NCI-H526 (cell line): ENCODE data around the gene RHOJ.
"Not testable (repeated sequence)": the region's sequence is repeated elsewhere in the genome, so short reads cannot be mapped to it uniquely, and the experiment has no call there.

Experiments used
- DNase-seq, 2 experiments: peaks; one replicate each; lab custom pipeline; 2025; lab: John Stamatoyannopoulos, UW

RHOJ gene

DNA sequence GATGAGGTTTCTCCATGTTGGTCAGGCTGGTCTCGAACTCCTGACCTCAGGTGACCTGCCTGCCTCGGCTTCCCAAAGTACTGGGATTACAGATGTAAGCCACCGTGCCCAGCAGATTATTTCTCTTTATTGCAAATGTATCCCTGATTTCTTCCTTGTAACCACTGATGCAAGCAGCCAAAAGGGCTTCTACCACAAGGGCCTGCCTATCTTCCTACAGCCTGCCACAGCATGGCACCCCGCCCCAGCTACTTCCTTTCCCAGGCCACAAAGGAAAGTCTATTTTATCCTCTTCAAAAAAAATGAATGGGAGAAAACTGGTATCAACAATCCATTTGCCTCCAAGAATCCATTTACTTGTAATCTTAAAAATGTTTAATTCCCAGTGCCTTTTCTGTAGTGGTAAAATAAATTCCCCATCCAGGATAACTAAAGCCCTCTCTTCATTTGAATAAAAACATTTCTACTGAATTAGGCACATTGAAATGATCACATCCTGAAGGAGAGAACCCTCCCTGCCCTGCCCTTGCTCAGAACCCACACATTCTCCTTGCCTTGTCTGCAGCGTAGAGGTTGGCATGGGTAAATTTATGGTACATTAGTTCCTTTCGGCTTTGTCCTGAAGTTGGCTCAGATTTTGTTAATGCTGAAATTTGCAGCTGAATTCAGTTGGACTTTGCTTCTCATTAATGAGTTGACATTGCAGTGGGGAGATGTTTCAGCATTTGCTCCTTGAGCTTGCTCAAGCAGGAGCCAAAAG lies 95.3 kb downstream of the RHOJ start:
- DNase-seq = no peak

DNA sequence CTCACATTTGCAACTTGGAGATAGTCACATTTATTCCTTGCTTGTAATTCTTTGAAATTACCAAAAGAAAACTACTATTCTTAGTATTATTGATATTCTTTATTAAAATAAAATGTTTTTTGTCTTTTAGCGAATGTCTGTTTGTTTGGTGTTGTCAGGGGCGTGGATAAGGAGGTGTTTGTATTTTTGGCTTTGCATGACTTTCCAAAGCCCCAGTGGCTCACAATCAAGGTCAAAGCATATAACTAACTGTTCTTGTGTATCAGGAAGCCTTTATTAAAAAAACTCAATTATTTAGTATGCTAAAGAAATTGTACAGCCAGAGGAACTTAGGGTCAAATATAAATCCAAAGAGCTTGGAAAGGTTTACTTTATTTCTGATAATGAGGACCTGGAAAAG lies 96.6 kb downstream of the RHOJ start:
- no peak for DNase-seq

DNA sequence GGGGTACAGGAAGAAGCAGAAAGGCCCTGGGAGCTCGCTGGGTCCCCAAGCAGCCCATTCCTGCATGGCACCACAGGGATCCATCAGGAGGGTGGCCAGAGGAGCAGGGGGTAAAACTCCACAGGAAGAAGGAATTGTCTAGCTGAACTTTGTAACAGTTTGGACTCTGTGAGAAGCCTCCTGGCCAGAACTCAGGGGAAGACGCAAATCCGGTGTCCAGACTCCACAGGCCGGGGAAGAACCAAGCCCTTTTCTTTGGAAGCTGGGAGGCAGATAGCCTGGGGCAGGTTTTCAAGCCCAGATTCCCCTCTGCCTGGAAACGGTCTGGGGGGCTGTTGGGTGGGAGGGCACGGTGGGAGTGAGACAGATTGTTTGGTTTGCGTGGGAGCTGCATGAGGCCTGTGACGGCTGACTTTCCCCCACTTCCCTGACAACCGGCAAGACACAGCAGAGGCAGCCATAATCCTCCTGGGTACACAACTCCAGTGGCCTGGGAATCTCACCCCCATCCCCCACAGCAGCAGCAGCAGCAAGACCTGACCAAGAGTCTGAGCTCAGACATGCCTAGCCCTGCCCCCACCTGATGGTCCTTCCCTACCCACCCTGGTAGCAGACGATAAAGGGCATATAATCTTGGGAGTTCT lies 97.8 kb downstream of the RHOJ start:
- DNase-seq = no peak

DNA sequence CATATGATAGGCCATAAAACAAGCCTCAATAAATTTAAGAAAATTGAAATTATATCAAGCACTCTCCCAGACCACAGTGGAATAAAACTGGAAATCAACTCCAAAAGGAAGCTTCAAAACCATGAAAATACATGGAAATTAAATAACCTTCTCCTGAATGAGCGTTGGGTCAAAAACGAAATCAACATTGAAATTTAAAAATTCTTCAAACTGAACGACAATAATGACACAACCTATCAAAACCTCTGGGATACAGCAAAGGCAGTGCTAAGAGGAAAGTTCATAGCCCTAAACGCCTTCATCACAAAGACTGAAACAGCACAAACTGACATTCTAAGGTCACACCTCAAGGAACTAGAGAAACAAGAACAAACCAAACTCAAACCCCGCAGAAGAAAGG lies 100.2 kb downstream of the RHOJ start:
- not testable (repeated sequence) for DNase-seq

DNA sequence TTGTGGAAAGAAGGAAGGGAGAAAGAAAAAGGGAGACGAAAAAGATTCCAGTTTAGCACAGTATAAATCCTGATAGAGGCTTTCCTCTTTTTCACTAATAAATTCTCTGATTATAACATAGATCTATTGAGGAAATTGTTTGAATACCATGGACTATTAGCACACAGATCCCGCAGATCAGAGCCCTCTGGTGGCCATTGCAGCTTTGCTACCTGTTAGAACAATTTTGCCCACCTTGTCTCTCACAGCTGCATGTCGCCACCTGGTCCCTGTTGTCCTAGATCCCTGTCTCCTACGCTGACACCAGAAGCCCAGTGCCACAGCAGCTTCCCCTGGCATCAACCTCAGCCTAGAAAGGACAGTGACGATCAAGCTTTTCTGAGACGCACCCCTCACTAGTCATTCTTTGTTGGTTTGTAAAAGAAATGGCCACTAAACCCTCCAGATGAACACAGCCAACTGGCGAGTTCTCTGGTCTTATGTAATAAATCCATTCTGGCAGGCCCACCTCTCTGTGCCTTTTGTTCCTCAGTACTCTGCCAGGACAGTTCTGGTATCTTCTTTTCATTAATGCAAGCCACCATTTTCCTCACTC lies 104.6 kb downstream of the RHOJ start:
- peak in 1 of 2 experiments; percentile 42 for DNase-seq

DNA sequence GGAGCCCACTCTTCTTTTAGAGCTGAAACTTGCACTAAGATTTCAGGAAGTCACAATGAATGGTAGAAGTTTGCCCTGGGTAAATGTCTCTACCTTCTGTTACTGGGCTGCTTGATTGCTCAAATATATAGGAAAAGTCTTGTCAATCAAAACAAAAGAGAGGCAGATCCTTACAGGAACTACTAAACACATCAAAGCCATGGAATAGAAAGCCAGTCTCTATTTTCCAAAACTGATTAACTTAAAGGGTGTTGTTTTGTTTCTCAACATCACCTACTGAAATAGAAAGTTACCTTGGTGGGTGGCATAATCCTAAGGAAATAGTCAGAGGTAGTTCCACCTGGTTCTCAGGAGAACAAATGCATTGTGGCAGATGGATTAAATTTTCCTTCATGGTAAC lies 114.6 kb downstream of the RHOJ start, which contains the start of gene GPHB5:
Gene GPHB5 (minus strand): TSS at position 101 of the 400 bp plus-strand sequence. CDS start 1,086 bp downstream, outside the sequence.
- DNase-seq = no peak

DNA sequence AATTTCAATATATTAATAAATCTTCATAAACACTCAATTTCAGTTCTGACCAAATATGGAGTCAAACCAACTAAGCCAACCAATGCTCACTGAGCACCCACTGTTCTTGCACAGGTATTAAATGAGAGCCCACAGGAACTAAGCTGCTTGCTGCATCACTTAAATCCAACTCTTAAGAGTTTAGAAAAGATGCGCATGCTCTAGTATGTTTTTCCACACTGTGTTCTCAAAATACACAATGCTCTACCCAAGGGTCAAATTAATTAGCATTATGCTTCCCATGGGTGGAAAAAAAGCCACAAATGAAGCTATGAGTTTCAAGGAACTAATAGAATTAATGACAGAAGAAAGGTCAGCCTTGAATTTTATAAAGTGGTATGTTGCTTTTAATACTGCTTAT lies 118.2 kb downstream of the RHOJ start:
- DNase-seq = no peak

DNA sequence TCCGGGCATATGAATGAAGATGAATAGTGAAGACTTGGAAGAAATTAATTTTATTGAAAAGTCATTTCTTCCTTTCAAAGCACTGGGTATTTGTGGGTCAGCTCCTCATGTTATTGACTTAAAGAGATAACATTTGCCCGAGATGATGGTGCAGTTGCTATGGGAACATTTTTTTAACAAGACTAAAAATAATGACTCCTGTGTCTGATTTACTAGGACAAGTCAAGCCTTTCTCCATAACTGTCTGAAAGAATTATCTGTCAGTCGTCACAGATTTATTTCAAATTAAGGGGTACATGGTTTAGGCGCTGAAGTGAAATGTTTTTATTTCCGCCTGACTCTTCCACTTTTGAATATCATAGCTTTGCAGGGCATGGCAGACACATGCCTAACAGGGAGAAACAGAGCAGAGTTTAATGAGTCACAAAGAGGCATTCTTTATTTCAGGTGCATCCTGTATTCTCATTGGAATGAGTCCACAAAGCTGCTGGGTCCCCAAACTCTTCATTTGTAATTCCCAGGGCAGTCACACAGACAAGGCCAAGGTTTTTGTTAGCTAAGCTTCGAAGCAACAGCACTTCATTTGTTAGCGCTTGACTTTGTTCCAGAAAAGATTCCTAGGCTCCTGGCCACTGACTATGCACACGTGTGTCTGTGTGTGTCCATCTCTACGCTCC lies 118.8 kb downstream of the RHOJ start:
- DNase-seq = no peak

DNA sequence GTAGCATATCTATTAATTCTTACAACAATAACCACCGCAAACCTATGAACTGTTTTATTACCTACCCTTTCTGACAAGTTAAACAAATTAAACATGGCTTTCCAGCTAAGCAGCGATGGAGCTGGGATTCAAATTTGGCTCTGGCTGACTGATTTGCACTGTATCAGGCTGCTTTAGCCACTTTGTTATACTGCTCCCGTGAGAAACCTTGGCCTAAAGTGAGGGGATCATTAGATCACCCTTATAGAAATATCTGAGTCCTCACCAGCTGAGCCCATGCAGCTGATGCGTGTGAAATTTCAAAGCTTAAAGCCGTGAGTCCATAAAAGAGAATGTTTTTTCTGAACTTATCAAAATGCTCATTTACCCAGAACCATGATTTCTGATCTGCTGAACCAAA lies 122.6 kb downstream of the RHOJ start:
- DNase-seq = peak in 1 of 2 experiments; percentile 4

DNA sequence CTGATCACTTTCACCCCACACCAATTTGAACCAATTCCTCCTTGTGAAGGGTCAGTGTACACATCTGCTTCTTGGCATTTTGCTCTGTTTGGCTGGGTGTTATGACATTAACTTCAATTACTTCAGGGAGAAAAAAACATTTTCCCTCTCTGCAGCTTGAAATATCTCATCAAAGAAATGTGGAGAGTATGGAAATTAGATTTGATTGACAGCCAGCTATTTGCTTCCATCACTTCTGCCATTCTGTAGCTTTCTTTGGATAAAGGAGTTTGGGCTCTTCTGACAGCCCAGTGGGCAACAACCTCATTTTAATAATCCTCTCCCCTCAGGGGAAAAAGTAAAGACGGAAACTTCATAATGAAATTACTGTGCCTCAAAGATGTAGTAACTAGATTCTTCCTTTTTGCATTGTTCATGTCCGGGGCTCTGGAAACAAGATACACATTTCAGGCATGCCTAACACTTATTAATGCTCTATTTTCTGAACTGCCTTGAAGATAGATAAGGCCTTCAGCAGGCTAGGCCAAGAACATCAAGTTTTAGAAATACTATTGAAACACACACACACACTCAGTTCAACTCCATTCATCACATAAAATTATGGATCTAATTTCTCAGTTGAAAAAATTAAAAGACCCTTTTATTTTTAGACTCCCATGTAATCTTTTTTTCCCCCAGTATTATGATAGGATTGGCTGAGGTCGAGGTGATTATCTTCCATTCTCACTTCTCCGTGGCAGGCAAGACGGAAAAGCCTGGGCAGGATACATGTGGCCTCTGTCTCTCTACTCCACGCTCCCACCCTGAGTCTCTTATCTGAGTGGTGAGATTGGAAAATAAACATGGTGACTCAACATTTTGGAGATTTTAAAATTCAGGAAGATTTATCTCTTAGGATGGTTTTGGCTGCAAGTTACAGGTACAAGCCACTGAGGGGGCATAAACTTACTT lies 124.8 kb downstream of the RHOJ start:
- no peak for DNase-seq

DNA sequence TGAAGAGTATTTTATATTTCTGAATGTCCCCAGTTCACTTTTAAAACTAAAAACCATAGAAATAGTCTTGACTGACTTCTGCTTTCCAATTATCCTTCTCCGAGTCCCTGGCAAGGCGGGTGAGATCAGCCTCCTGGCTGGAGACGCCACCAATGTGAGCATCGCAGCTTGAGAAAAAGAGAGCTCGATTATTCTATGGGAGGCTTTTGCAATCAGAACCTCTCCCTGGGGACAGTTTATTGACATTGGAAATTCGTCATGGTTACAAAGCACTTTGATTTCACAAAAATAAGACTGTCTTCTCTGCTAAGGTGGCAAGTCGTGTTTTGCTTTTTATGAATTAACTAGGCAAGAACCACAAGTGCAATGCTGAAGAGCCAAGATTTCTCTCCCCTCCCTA lies 138.1 kb downstream of the RHOJ start:
- no peak for DNase-seq
